ENCODE results near the gene THADA.

Gene THADA

GRCh38 chr2:43370705-43371104, 225.1 kb downstream of the THADA start:
- H3K4me2 ChIP-seq (ENCODE audit: low read length) = no peak overlapping the region
- H3K27me3 ChIP-seq (ENCODE audit: insufficient read depth, low read length) = no peaks in the 10 kb centered on the region
- no peaks in the 10 kb centered on the region for H3K9me2 ChIP-seq (ENCODE audit: low read depth, low read length)
- H3K36me3 ChIP-seq (ENCODE audit: insufficient read depth, low read length) = no peaks in the 10 kb centered on the region
- H3K79me2 ChIP-seq (ENCODE audit: insufficient read depth, low read length) = no peaks in the 10 kb centered on the region
- H3K4me1 ChIP-seq (ENCODE audit: insufficient read depth, low read length, severe bottlenecking) = peaks cover 4% of the 10 kb centered on the region
- no peaks in the 10 kb centered on the region for H3K9me3 ChIP-seq (ENCODE audit: low read length)
- TF ChIP-seq CTCF (IDR thresholded peaks at IDR 0.05; ENCODE audit: low read length) (no peak), EZH2 (IDR thresholded peaks at IDR 0.05; ENCODE audit: borderline replicate concordance, low read length) (no peak)
- no peak overlapping the region for H3K9ac ChIP-seq (ENCODE audit: low read length)
- H3K4me3 ChIP-seq (ENCODE audit: low read depth, low read length, poor library complexity, severe bottlenecking) = no peak overlapping the region
- no peak overlapping the region for H3K27ac ChIP-seq (ENCODE audit: low read depth, low read length, poor library complexity, severe bottlenecking)
- no peaks in the 10 kb centered on the region for H3F3A ChIP-seq (ENCODE audit: insufficient read depth, low read length)
- no peak overlapping the region for H2AFZ ChIP-seq (ENCODE audit: low read length)
- H4K20me1 ChIP-seq (ENCODE audit: insufficient read depth, low read length) = no peaks in the 10 kb centered on the region

- Histone ChIP-seq H3K36me3 (ENCODE audit: insufficient read depth, low read length) (no peaks in the 10 kb centered on the region), H3K27ac (ENCODE audit: low read depth, low read length, poor library complexity, severe bottlenecking) (no peak overlapping the region), H4K20me1 (ENCODE audit: insufficient read depth, low read length) (no peaks in the 10 kb centered on the region), H3K4me3 (ENCODE audit: low read depth, low read length, poor library complexity, severe bottlenecking) (no peak overlapping the region), H3K4me1 (ENCODE audit: insufficient read depth, low read length, severe bottlenecking) (no peaks in the 10 kb centered on the region), H3K4me2 (ENCODE audit: low read length) (no peak overlapping the region), H3K9me3 (ENCODE audit: low read length) (no peaks in the 10 kb centered on the region), H3K79me2 (ENCODE audit: insufficient read depth, low read length) (no peaks in the 10 kb centered on the region), H3K9ac (ENCODE audit: low read length) (no peak overlapping the region), H3F3A (ENCODE audit: insufficient read depth, low read length) (no peaks in the 10 kb centered on the region), H3K9me2 (ENCODE audit: low read depth, low read length) (no peaks in the 10 kb centered on the region), H3K27me3 (ENCODE audit: insufficient read depth, low read length) (no peaks in the 10 kb centered on the region), H2AFZ (ENCODE audit: low read length) (no peak overlapping the region)
- no peak for TF ChIP-seq EZH2 (IDR thresholded peaks at IDR 0.05; ENCODE audit: borderline replicate concordance, low read length)
- no peak for TF ChIP-seq CTCF (IDR thresholded peaks at IDR 0.05; ENCODE audit: low read length)
These were observed 225.7 kb downstream of the THADA start for GRCh38 chr2:43370146-43370545.

- Histone ChIP-seq H3K9ac (ENCODE audit: low read length) (no peak overlapping the region), H3K9me2 (ENCODE audit: low read depth, low read length) (no peaks in the 10 kb centered on the region), H3K36me3 (ENCODE audit: insufficient read depth, low read length) (no peaks in the 10 kb centered on the region), H2AFZ (ENCODE audit: low read length) (no peak overlapping the region), H3F3A (ENCODE audit: insufficient read depth, low read length) (no peaks in the 10 kb centered on the region), H3K4me2 (ENCODE audit: low read length) (no peak overlapping the region), H3K27ac (ENCODE audit: low read depth, low read length, poor library complexity, severe bottlenecking) (no peak overlapping the region), H3K79me2 (ENCODE audit: insufficient read depth, low read length) (no peaks in the 10 kb centered on the region), H3K9me3 (ENCODE audit: low read length) (no peaks in the 10 kb centered on the region), H3K27me3 (ENCODE audit: insufficient read depth, low read length) (no peaks in the 10 kb centered on the region), H3K4me1 (ENCODE audit: insufficient read depth, low read length, severe bottlenecking) (no peaks in the 10 kb centered on the region), H4K20me1 (ENCODE audit: insufficient read depth, low read length) (no peaks in the 10 kb centered on the region), H3K4me3 (ENCODE audit: low read depth, low read length, poor library complexity, severe bottlenecking) (no peak overlapping the region)
- no peak for TF ChIP-seq EZH2 (IDR thresholded peaks at IDR 0.05; ENCODE audit: borderline replicate concordance, low read length)
- no peak for TF ChIP-seq CTCF (IDR thresholded peaks at IDR 0.05; ENCODE audit: low read length)
These were observed 227.1 kb downstream of the THADA start for GRCh38 chr2:43368483-43369385.
